Superior temporal gyrus (tissue), 1 donor: Measurements from ENCODE around the gene STX8.
"Not testable (repeated sequence)": the region's sequence is repeated elsewhere in the genome, so short reads cannot be mapped to it uniquely, and the experiment has no call there.

ENCODE experiments used
- DNase-seq: peaks from one replicate; pipeline ENCODE4 v3.0.0-alpha.2; 2016; ENCODE audit errors: extremely low spot score

STX8 gene, protein sequence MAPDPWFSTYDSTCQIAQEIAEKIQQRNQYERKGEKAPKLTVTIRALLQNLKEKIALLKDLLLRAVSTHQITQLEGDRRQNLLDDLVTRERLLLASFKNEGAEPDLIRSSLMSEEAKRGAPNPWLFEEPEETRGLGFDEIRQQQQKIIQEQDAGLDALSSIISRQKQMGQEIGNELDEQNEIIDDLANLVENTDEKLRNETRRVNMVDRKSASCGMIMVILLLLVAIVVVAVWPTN

DNA sequence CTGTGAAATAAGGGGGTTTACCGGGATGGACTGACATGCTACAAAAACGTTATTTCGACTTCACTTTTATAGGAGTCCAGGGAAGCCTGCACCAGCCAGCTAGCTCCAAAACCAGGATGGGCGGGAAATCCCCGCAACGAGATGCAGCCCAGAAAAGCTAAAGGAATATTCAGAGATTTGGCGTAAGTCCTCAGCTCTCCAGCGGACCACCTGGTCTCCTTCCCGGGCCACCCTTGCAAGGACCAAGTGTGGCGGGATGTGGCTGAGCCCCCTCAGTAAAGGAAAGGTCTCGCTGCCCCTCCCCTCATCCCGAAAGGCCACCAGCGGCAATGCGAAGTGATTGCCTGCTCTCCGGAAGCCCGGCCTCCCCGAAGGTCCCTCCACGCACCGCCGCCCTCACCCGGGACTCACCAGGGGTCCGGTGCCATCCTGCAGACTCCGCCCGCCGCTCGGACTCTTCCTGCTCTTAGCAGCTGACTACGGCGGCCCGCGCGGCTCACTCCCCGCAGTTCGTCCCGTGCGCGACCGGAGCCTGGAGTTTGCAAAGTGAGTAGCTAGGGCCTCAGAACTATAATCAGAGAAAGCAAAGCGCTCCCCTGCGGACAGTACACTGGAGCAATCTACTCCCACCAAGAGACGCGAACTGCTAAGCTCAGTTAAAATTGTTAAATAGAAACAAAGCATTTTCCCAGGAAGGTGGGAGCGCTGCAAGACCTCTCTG, at the start of gene STX8:
STX8 (minus strand) TSS at position 440 of the 721 bp plus-strand sequence; CDS start at position 428, 12 bp downstream.
- peak; percentile 81 for DNase-seq

DNA sequence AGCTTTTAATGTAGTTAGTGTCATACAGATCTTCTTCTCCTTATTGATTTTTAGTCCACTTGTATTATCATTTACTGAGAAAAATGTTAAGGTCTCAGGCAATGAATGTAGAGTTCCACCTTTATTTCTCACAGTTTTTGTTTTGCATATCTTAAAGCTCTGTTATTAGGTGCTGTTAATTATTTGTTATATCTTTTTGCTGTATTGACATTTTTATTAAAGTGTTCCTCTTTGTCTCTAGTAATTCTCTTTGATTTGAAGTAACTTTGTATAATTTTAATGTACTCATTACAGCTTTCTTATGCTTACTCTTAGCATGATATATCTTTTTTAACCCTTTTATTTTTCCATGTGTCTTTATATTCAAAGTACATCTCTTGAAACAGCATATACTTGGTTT, 47.3 kb upstream of the STX8 start:
- DNase-seq, result no peak

DNA sequence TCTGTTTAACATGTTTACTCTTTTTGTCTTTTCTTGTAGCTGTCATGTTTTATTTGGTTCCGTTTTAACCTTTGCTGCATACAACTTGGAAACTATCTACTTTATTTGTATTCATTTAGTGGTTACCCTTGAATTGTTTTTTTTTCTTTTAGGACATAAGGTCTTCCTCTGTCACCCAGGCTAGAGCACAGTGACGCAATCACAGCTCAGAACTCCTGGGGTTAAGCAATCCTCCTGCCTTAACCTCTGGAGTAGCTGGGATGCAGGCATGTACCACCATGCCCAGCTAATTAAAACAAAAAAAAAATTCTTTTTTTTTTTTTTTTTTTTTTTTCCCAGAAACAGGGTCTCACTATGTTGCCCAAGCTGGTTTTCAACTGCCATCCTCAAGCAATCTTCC, 39.9 kb upstream of the STX8 start:
- no peak for DNase-seq

DNA sequence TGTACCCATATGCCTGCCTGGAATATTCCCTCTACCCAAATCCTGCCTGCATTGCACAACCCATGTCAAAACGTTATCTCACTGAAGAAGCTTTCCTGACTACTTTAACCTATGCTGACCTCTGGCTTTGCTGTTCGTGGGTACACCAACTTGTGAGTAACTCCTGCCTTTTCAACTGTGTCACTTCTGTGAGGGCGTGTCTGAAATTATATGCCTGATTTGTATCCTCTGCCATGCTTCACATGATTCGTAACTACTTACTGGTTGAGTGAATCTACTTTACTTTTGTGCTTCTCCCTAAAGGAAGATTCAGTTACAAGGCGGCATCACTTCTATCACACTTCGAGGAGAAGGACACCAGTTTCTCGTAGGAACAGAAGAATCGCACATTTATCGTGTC, 36.4 kb upstream of the STX8 start:
- DNase-seq, result no peak

DNA sequence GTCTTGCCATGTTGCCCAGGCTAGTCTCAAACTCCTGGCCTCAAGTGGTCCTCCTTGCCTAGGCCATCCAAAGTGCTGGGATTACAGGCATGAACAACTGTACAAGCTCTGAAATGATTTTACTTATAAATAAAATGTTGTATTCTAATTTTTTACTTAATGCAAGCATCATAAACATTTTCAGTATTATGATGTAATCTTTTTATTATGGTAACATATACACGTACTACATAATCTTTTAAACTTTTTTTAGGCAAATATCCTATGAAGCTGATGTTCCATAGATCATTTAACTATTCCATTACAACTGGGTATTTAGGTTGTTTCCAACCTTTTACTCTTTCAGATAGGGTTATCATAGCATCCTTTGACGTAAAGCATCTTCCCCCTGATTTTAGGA, 35.9 kb upstream of the STX8 start:
- no peak for DNase-seq

DNA sequence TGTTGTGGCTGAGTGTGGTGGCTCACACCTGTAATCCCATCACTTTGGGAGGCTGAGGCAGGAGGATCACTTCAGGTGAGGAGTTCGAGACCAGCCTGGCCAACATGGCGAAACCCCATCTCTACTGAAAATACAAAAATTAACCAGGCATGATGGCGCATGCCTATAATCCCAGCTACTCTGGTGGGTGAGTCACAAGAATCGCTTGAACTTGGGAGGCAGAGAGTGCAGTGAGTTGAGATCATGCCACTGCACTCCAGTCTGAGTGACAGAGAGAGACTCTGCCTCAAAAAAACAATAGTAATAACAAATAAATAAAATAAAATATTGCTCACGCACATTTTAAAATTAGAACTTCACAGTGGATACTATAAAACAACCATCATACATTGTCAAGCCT, 31.4 kb upstream of the STX8 start:
- DNase-seq, result not testable (repeated sequence)

DNA sequence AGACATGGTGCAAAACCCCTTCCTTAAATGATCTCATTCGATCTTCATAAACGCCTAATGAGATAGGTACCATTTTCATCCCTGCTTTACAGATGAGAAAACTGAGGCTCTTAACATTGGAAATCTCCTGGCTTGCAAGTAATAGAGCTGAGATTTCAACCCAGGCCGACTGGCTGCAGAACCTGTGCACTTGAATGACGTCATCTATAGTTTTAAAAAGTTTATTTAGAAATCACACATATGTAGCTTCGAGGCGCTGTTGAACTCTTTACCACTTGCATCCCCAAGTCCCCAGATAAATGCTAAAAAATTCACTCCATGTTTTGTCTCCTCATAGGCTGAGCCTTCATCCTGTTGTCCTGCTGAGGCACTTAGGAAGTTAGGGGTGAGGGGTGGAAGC, 30.8 kb upstream of the STX8 start:
- DNase-seq, result no peak

DNA sequence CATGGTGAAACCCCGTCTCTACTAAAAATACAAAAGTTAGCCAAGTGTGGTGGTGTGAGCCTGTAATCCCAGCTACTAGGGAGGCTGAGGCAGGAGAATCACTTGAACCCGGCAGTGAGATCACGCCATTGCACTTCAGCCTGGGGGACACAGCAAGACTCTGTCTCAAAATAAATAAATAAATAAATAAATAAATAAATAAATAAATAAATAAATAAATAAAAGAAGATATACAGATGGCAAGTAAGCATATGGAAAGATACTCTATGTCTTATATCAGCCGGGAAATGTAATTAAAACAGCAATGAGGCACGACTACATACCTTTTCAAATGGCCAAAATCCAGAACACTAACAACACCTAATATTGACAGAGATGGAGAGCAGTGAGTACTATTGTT, 29.0 kb upstream of the STX8 start:
- DNase-seq, result not testable (repeated sequence)

DNA sequence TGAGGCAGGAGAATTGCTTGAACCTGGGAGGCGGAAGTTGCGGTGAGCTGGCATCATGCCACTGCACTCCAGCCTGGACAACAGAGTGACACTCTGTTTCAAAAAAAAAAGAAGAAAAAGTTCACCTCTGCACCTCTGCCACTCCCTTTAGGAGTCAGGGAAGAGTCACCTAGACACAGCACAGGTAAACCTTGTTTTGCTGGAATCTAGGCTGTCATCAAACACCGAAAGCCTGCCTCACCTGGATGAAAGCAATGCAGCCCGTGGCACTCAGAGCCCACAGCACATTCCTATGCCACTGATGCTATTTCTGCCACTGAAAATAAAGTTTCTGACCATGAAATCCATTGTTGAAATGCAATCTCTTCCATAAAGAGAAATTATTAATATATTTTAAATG, 23.0 kb upstream of the STX8 start:
- DNase-seq, result no peak

DNA sequence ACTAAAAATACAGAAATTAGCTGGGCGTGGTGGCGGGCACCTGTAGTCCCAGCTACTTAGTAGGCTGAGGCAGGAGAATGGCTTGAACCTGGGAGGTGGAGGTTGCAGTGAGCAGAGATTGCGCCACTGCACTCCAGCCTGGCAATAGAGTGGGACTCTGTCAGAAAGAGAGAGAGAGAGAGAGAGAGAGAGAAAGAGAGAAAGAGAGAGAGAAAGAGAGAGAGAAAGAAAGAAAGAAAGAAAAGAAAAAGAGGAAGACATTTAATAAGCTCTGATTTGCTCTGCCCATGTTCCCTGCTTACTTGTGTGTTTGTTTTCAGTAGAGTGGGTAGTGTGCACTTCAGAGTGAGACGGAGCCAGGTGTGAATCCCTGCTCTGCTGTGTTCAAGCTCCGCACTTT, 22.0 kb upstream of the STX8 start:
- not testable (repeated sequence) for DNase-seq

DNA sequence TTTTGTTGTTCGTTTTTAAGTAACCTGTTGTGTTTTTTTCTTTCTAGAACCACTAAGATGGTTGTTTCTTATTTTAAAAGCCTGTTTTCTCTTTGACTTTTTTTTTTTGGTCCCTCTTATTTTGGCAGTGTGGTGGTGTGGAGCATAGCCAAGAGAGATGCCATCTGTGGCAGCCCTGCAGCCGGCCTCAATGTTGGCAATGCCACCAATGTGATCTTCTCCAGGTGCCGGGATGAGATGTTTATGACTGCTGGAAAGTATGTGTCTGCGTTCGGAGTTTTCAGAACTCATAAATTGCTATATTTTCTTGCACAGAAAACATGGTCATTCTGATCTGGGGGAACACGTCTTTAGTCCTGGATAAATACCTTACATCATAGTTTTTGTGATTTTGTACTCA, 18.4 kb upstream of the STX8 start:
- no peak for DNase-seq

DNA sequence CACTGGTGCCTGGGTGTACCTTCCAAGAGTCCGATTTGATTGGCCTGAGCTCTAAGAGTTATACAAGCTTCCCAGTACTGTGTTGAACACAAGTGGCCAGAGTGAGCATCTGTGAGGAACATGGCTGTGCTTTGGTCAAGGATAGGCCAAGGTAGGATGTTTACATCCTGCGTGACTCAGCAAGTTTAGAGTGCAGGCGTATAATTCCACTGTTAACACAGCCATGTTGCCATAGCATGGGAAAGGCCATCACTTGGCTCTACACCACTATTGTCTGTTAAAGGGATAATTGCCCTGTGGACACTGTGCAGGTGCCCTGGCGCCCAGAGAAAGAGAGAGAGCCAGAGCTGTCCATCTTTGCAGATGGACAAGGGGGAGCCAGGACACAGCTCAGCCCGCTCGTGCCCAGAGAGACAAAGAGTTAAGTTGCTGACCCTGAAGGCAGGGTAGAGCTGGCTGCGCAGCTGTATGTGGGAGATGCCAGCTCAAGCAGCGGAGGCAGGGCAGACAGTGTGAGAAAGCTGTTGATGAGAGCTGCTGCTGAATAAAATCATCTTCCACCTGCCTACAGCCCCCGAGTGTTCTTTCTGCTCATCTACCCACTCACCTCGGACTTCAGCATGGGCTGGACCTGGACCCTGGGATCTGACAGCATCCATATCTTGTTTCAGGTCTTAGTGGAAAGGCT, 12.5 kb upstream of the STX8 start:
- no peak for DNase-seq

DNA sequence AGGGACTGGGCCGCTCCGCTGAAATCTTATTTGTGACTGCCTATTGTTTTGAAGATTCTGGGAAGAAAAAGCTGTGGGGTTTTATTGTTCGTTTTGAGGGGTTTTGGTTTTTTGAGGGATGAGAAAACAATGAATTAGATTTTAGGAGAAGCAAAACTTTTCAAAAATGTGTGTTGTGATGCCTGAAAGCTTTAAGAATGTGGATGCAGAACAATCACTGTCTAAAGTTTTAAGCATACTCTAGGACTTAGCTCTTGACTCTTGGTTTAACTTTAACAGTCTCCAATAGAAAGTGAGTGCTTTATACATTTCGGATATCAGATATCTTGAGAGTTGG, 1.7 kb upstream of the STX8 start:
- DNase-seq, result no peak

DNA sequence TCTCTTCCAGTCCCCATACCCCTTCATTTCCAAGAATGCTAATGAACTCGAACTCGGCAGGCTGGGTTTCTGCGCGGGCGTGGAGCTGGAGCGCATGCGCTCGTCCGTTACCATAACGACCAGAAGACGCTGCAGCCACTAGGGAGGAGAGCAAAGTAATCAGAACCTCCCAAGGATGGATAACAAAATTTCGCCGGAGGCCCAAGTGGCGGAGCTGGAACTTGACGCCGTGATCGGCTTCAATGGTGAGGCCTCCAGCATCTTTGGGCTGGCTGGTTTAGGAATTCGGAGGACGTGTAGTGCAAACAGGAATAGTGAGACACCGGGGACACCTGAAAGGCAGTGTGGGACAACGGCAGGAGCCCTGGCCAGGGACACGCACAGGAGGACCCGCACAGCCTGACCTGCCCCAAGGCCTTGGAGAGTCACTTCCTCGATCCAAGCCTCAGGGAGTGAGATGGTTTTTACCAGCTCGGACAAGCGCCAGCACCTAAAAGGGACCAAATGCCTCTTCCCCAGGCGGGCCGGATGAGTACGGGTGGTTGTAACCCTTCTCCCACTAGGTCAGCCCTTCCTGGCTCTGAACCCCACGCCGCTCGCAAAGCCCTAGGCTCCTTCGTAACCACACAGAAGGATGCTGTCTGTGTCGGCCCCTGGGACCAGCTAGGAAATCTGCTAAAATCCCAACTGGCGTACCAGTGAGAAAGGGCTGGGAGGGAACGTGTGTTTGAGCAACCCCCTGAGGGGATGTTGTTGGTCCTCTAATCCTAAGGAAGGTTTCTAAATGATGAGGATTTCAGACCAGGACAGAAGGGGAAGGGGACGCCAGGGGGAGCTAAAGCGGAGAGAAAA, 1.1 kb upstream of the STX8 start, which contains the start of gene CFAP52:
CFAP52 (plus strand) TSS at position 122 of the 852 bp plus-strand sequence; CDS start at position 176, 54 bp downstream.
- DNase-seq, result peak; percentile 83

DNA sequence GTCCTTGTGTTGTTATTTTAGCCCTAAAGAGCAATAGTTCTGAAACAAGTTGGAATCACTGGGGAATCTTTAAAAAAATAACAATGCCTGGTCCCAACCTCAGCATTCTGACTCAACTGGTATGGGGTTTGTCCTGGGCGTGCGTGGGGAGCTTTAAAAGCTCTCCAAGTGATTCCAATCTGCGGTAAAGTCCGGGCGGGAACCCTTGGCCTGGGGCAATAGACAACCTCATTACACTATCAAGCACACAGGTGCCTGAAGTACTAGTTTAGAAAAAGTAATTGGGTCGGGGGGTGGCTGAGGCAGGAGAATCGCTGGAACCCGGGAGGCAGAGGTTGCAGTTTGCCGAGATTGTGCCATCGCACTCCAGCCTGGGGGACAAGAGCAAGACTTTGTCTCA, 4.4 kb downstream of the STX8 start:
- DNase-seq, result no peak

DNA sequence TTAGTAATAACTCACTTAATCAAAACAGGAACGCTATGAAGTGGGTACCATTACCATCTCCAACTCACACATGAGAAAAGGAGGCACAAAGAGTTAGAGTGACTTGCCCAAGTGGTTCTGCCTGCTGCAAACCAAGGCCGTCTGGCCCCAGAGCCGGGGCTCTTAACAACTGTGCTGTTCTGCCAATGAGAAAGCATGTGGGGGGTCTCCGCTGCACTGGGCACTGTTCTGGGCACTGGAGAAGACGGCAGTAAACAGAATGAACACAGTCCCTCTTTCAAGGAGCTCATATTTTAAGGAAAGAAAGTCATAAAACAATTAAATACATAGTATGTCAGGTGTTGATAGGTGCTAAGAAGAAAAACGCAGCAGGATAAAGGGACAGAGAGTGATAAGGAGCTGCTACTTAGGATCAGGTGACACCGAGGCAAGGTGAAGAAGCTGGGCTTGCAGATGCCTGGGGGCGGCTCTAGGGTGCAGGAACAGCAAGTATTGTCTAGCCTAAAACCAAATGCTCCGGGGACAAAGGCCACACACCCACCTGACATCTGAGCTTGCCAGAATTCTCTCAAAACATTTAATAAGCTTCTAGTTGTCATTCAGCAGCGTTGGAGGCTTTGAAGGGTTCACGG, 6.5 kb downstream of the STX8 start:
- DNase-seq, result no peak

DNA sequence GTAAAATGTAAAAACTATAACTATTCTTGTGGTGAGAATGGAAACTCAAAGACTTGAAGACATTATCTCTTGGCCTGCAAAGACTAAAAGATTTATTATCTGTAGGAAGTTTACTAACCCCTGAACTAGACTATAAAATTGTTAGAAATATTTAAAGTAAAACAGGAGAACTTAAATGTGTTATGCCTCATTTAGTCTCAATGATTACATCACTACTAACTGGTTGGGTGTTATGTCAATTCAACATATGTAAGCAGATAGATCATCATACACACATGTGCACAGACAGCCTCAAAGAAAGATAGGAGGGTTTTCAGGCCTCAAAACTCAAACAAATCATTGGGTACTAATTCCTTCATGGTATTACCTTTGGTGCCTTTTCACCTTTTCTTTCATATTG, 7.6 kb downstream of the STX8 start:
- DNase-seq, result no peak

DNA sequence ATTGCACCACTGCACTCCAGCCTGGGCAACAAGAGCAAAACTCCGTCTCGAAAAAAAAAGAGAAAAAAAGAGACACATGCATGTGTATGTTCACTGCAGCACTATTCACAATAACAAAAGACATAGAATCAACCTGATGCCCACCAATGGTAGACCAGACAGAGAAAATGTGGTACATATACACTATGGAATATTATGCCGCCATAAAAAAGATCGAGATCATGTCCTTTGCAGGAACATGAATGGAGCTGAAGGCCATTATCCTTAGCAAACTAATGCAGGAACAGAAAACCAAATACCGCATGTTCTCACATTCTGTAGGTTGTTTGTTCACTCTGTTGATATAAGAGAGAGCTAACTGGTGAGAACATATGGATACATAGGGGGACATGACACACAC, 8.9 kb downstream of the STX8 start:
- DNase-seq, result not testable (repeated sequence)

DNA sequence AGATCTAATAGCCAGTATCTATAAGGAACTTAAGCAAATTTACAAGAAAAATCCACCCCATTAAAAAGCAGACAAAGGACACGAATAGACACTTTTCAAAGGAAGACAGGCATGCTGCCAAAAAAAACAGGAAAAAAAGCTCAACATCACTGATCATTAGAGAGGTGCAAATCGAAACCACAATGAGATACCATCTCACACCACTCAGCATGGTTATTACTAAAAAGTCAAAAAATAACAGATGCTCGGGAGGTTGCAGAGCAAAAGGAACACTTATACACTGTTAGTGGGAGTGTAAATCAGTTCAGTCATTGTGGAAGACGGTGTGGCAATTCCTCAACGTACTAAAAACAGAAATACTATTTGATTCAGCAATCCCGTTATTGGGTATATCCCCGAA, 9.6 kb downstream of the STX8 start:
- DNase-seq, result no peak

DNA sequence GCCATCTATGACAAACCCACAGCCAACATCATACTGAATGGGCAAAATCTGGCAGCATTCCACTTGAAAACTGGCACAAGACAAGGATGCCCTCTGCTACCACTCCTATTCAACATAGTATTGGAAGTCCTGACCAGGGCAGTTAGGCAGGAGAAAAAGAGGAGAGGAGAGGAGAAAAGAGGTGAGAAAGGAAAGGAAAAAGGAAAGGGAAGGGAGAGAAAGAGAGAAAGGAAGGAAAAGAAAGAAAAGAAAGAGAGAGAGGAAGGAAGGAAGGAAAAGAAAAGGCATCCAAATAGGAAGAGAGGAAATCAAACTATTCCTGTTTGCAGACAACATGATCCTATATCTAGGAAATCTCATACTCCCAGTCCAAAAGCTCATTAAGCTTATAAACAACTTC, 11.5 kb downstream of the STX8 start:
- no peak for DNase-seq

DNA sequence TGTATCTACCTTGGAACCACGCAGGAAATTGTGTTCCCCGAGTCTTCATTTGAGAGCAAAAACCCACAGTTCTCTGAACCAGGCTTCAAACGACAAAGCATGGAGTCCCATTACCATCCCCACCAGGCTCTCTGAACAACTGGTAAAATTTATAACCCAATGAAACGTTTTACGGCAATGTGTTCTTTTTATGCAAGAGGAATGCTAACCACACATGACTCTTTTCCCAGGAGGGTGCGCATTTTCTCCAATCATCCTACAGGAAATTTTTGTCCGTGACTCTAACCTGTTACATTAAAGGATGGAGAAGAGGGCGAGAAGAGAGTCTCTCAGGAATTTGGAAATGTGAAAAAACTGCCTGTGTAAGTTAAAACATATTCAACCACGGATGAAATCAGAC, 17.8 kb downstream of the STX8 start:
- no peak for DNase-seq
